HG03442 (cell line): Measurements from ENCODE around the gene PKD1.
"Not testable (repeated sequence)": the region's sequence is repeated elsewhere in the genome, so short reads cannot be mapped to it uniquely, and the experiment has no call there.

ENCODE experiments used
- ATAC-seq: cut with Tn5 transposase; IDR thresholded peaks from one replicate; pipeline ENCODE4 v1.9.1; 2021; ENCODE audit warnings: mild to moderate bottlenecking, moderate library complexity; ENCODE audit not compliant: unreplicated experiment

PKD1 gene

DNA sequence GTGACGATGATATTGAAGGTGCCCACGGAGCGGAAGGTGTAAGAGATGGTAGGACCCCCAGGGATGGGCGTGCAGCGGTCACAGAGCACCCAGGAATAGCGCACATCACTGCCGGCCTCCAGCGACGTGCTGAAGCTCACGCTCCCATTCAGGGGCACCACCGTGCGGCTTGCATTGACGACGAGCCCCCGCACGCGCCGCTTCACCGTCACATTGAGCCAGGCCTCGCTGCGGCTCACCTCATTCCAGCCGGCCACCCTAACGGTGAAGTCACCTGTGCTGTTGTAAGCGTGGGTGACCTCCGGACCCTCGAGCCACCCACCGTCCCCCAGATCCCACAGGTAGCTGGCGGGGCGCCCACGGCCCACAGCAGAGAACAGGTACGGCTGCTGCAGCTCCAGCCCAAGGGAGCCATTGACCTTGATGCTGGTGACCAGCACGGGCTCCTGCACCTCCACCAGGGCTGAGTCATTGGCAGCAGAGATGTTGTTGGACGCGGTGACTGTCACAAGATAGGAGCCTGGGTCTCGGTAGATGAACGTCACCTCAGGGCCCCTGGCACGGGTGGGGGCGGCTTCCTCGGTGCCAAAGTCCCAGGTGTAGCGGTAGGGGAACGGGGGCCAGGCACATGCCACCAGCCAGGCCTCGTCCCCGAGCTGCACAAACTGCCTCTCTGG lies 25.2 kb downstream of the PKD1 start:
- not testable (repeated sequence) for ATAC-seq

DNA sequence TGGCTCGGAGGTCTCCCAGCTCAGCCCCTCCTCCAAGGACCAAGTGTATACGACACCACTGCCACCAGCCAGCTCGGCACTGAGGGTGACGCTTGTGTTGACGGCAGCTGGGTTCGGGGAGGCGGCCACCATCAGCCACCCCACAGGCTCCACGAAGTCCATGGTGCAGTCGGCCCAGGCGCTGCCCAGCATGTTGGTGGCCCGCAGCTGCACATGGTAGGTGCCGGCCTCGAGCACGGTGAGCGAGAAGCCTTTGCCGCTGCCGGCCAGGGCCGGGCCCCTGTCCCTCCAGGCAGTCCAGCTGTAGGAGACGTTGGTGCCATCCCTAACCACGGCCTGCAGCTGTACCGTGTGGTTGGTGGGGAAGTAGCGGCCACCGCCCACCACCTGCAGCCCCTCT lies 25.8 kb downstream of the PKD1 start:
- not testable (repeated sequence) for ATAC-seq

DNA sequence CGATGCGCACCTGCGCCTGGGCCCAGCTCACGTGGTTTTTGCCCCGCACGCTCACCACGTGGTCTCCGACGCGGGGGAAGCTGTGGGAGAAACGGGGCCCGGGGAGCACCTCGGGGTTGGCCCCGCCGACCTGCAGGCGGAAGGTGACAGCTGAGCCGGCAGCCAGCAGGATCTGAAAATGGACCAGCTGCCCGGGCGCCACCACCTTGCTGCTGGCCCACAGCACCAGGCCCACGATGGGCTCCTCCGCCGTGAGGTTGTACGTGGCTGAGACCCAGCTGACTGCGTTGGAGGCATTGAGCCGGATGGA lies 26.5 kb downstream of the PKD1 start:
- not testable (repeated sequence) for ATAC-seq

DNA sequence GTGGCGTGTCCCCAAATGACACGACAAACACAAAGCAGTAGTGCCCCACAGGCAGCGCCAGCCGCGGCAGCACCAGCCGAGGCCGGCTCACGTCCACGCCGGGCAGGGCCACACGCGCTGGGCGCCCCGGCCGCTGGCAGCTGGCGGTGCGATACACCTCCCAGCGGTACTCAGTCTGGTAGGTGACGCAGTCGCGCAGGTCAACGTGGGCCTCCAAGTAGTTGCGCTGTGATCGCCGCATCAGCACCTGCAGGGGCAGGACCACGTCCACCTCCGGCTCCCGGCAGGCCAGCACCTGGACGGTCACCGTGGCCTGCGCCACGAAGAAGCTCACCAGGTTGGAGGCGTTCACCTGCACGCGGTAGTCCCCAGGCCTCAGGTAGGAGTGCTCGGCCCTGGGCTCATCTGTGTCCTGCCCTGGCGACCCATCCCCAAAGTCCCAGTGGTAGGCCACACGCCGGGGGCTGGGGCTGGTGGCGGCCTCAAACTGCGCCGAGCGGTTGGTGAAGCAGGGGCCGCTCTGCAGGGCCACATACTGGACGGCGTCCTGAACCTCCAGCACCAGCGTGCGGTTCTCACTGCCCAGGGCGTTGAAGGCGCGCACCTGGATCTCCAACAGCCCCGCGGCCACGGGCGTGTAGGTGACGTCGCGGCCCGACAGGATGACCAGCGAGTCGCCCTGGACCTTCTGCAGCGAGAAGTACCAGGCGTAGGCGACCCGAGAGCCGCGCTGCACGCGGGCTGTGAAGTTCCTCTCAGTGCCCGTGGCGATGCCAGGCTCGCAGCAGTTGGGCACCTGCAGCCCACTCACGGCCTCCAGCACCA lies 27.0 kb downstream of the PKD1 start:
- ATAC-seq, result not testable (repeated sequence)

DNA sequence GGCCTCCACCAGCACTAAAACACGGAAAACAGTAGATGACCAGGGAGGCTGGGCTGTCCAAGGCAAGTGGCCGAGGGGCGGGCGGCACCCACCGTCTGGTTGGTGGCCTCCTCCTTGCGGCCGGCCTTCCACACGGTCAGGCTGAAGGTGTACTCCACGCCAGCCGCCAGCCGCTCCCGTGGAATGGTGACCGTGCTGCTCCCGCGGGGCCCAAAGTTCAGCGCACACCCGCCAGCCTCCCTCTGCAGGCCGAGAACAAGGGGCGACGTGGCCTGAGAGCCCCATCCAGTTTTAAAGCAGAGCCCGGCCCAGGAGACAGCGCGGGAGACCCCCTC lies 27.9 kb downstream of the PKD1 start:
- not testable (repeated sequence) for ATAC-seq

DNA sequence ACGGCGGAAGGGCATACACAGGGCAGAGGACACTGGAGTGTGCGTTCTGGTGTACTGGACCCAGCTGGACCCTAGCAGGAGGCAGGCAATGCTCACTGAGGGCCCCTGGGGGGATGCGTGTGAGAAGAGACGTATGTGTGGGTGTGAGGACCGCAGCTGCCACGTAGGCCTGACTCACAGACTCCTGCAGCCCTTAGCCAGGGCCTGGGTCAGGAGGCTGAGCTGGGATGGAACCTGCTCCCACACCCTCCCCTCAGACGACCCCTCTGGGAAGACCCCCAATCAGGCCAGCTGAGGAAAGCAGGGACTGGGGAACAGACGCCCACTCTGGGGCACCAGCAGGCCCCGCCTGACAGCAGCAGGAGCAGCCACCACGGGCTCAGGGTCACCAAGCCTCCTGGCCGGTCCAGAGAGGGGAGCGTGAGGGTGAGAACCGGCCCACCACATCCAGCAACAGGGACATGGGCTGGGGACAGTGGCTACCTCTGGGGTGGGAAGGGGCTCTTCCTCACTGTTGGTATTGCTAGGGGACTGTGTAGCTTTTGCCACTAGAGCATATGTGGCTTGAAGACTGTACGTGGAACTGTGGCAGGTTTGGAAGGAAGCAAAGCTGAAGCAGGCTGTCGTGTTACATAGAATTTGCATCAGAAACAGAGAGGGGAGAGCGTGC lies 28.4 kb downstream of the PKD1 start:
- not testable (repeated sequence) for ATAC-seq

DNA sequence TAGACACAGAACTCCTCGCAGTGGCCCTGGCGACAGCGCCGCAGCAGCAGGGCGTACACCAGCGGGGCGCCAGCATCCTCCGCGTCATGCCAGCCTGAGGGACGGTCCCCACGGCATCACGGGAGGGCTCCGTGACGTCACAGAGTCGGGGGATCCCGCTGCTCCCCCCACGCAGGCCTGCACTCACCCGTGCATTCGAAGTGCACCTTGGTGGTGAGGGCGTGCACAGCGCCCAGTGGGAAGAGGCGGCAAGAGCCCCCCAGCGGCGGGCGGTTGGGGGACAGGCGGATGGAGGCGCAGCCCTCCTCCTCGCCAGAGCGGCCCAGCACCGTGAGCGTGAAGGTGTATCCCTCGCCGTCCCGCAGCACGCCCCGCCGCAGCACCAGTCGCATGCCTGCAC lies 29.5 kb downstream of the PKD1 start:
- not testable (repeated sequence) for ATAC-seq

DNA sequence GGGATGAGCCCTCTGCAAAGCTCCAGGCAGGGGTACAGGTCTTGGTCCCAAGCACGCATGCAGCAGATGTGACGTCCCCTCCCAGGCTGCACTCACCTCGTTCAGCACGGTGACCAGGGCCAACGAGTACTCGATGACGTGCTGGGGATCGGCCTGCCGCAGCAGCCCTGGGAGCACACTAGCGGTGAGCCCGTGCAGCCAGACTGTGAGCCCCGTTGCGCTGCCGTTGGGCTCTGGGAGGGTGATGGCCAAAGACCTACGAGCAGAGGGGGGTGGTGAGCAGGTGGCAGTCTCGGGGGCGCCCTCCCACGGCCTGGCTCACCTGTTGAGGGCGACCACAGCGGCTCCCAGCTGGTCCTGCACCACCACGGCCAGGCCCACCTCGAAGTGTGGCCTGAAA lies 29.9 kb downstream of the PKD1 start:
- ATAC-seq, result not testable (repeated sequence)

DNA sequence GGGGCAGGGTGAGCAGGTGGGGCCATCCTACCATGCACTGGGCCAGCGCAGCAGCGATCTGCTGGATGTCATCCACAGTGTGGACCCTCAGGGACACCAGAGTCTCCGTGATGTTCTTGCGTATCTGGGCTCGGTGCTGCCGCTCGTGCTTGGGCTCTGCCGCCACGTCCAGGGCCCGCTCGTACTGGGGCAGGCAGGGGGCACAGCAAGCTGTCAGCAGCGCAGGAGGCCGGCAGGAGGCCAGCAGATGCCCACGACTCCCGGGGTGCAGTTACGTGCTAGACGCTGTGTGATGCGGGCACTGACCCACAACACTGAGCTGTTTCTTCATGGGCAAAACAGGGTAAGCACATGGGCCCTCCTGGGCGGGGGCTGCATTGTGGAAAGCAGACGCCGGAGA lies 30.4 kb downstream of the PKD1 start:
- not testable (repeated sequence) for ATAC-seq

DNA sequence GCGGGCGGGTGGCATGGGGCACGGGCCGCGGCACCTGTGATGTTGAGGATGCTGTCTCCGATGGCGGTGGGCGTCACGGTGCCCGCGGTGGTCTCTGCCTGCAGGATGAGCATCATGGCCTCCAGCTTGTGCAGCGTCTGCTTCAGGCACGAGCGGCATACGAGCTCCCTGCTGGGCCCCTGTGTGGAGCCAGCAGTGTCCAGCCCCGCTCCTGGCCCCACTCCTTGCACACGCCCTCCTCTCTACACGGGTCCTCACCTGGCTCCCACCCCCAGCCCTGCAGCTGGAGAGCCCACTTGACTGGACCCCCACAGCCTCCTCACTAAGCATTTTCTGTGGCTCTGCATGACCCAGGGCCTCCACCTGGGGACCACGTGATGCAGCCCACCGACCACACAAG lies 31.2 kb downstream of the PKD1 start:
- not testable (repeated sequence) for ATAC-seq

DNA sequence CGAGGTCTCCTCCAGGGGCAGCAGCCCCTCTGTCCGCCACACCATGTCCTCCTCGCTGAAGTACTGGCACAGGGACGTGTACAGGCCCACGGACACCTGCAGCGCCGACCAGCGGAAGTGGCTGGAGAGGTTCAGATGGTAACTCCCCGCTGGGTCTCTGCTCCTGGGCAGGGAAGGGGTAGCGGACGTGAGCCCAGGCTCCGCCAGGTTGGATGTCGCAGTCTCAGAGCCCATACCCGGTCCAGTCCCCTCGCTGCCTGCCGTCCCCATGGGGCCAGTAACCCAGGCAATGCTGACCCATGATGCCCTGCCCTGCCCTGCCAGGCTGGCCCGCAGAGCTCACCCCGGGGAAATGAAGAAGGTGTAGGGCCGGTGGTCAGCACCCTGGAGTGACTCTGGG lies 33.2 kb downstream of the PKD1 start:
- no peak for ATAC-seq

DNA sequence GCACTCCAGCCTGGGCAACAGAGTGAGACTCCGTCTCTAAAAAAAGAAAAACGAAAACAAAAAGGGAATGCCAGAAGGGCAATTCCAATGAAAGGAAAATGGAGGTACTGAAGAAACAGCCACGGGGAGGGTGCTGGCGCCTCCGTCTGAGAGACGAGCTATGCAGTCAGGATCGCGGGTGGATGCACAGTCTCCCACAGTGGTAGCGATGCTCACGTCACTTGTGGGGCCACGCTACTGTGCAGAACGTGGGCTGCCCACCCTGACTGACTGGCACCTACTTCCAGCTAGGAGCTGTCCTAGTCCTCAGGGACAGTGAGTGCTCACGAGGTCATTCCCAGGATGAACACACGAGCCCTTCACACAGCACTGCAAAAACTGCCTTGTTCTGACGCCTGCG lies 34.1 kb downstream of the PKD1 start:
- ATAC-seq, result not testable (repeated sequence)

DNA sequence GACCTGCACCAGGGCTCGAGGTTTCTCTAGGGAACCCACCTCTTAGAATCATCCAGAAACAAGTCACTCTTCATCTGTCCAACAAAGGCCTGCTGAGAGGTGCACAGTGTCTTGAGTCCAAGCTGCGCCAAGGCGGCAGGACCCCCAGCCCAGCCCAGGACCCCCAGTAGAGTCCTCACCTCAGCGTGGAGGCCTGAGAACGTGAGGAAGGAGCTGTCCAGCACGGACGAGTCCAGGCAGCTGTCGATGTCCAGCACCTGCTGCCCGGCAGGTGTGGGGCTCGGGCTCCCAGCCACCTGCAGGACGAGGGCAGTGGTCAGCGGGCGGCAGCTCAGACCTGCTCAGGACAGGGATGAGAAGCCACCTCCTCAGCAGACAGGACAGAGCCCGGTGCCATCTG lies 38.0 kb downstream of the PKD1 start:
- ATAC-seq, result not testable (repeated sequence)

DNA sequence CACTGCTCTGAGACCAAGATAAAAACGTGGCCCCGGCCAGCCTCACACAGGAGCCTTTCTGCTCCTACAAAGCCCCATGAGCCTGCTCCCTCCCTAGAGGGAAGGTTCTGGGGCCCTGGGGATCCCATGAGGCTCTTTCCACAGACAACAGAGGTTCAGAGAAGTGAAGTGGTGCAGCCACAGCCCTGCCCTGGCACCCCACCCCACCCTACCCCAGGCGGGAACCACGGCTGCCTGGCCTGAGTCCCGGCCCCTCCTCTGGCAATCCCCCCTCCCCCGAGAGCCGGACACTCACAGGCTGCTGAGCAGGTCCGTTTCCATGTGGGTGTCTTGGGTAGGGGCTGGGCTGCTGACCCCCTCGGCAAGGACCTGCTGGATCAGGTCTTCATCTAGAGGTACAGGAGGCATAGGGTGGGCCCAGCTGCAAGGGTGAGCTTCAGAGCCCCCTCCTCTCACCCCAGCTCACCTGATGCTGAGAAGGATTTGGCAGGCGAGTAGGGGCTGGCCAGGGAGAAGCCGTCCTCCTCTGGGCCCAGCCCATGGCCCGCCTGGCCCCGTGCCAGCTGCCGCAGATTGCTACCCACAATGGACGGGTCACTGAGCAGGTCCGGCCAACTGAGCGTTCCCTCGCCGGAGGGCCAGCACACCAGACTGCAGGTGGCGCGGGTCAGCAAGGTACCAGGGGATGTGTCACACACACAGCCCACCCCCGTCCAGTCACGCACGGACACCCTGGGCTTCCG lies 38.7 kb downstream of the PKD1 start:
- ATAC-seq, result no peak

DNA sequence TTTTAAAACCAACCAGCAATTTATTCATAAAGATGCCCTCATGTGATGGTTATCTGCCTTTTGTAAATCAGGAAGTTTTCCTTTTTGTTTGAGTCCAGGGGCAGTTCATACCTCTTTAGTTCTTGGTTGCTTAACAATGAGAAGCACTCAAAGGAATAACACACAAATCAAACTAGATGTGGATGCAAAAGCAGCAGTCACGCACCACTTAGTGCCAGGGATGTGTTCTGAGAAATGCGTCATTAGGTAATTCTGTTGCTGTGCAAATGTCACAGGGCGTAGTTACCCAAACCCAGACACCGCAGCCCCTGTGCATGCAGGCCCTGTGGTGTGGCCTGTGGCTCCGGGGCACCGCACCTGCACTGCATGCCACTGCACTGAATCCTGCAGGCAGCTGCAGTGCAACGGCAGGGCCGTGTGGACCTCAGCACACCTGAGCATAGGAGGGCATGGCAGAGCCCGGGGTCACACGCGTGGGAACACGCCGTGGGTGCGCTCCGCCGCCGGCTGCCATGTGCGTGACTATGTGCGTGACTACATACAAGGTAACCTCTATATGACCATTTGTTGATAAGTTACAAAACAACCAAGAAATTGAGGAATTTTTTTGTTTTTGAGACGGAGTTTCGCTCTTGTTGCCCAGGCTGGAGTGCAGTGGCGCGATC lies 39.6 kb downstream of the PKD1 start:
- ATAC-seq, result no peak

DNA sequence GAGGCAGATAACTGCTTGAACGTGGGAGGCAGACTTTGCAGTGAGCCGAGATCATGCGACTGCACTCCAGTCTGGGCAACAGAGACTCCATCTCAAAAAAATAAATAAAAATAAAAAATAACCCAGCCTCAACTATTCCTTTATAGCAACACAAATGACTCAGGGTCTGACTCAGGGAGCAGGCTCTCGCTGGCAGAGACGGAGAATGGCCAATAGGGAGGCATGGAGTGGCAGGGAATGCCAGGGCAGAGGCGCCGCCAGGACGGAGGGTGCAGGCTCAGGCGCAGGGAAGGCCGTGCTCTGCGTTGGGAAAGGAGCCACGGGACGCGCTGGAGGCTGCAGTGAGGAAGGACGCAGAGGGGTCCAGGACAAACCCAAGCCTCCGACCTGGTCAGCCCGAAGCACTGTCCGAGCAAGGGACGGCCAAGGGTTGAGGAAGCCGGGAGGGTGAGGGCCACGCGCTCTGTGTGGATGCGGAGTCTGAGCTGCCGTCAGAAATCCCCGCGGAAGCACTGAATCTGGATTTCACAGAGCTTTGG lies 40.3 kb downstream of the PKD1 start:
- ATAC-seq, result no peak

DNA sequence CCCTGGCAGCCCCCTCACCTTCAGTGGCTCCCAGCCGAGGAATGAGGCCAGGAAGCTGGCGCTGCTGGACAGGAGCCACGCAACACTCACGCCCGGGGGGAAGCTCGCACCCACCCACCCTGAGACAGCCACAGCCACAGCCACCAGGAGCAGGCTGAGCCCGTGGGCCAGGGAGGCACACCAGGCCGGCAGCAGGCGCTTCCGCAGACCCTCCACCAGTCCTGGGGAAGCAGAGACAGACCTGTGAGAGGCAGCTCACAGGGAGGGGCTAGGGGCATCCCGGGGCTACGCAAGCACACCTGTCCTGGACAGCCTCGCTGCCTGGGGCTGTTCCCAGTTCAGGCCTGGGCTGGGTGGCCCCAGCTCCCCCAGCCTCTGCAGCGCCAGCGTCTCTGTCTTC lies 41.9 kb downstream of the PKD1 start:
- no peak for ATAC-seq

DNA sequence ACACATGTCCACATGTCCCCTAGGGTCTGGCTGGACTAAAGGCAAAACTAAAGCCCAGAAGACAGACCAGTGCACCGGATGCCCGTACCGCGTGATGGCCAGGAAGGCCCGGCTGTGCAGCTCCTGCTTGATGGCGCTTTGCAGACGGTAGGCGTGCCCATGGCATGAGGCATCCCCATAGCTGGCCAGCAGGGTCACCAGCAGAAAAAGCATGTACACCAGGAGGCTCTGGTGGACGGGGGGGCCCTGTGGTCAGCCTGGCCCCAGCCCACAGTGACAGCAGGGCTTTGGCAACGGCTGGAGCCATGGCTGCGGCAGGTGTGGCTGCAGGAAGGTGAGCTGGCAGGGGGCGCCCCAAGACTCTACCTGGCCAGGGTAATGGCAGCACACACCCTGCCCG lies 42.8 kb downstream of the PKD1 start:
- ATAC-seq, result no peak

DNA sequence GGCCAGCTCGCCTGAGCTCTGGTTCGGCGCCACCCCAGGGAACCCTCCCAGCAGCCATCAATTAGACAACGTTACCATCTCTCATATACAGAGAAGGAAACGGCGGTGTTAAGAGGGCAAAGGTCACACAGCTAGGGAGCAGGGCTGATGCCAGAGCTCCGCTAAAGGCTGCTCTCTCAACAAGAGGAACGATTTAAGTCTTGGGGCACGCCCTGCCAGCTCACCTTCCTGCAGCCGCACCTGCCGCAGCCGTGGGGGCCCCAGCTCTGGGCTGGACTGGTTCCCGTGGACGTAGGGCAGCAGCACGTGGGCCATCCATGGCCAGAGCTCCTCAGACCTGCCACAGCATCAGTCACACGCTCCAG lies 43.5 kb downstream of the PKD1 start:
- ATAC-seq, result no peak

DNA sequence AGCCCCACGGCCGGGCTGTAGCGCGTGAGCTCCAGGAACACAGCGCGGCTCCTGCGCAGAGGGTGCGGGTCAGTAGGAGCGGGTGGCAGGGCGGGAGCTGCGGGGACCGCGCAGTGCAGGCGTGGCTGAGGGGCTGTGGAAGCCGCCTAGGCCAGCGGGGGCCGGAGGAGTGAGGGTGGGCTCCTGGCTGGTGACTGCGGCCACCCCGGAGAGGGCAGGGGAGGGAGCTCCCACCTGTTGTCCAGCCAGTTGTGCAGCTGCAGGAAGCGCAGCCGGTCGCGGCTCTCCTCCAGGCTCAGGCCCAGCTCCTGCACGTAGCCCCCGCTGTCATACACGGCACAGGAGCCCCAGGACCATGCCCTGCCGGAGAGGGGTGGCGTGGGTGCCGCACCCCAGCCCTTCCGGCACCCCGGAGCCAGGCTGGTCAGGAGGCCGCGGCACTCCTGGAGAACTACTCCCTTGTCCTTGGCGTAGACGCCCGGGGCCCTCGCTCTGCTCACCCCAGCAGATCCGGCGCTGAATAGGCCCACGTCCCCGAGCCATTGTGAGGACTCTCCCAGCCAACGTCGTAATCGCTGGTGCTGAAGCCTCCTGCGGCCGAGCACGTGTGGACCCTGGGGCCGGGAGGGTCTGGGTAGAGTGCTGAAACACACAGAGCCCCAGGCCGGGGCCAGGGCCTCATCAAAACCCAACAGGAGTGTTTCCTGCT lies 44.0 kb downstream of the PKD1 start:
- ATAC-seq, result no peak
